ENCODE results near the gene EVX2.

GRCh38 chr2:176111846-176112374 lies 28.1 kb upstream of the EVX2 start:
- TF ChIP-seq CTCF (conservative IDR thresholded peaks at IDR 0.05) (no peak), EZH2 (IDR thresholded peaks at IDR 0.05; ENCODE audit: low read depth) (no peak)
